GM19438 (cell line): Measurements from ENCODE around the gene PRPF6.
"Not testable (repeated sequence)": the region's sequence is repeated elsewhere in the genome, so short reads cannot be mapped to it uniquely, and the experiment has no call there.

Experiments used
- ATAC-seq: cut with Tn5 transposase; IDR thresholded peaks from one replicate; pipeline ENCODE4 v1.9.1; 2021; ENCODE audit warnings: low read depth; ENCODE audit not compliant: unreplicated experiment

Gene PRPF6

GRCh38 chr20:64009811-64010387 is 29.0 kb downstream of the PRPF6 start:
- no peak for ATAC-seq

DNA sequence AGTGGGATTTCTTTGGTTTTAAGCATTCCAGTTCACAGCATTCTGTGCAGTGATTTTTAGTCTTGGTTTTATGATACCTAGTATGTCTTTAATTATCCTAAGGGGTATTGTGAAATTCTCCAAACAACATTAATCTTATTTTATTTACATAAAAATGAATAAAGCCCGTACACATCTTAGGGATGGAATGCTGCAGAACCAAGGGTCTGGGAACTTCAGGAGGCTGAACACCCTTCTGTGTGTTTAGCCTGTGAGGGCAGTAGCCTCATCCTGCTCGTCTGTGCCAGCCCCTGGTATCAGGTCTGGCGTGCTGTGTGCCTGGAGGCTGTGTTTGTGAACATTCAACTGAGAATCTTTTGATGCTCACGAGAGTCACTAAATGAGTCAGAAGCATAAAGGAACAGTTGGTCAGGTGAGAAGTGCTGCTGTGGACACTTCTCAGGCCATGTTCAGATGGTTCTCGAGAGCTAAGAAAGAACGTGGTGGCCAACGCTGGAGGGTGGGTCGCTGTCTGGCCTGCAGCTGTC is 29.8 kb downstream of the PRPF6 start:
- ATAC-seq: no peak

- no peak for ATAC-seq
Observed at GRCh38 chr20:64011366-64011779, 30.4 kb downstream of the PRPF6 start.

- ATAC-seq: not testable (repeated sequence)
Observed at GRCh38 chr20:64012385-64013154, 31.6 kb downstream of the PRPF6 start.

DNA sequence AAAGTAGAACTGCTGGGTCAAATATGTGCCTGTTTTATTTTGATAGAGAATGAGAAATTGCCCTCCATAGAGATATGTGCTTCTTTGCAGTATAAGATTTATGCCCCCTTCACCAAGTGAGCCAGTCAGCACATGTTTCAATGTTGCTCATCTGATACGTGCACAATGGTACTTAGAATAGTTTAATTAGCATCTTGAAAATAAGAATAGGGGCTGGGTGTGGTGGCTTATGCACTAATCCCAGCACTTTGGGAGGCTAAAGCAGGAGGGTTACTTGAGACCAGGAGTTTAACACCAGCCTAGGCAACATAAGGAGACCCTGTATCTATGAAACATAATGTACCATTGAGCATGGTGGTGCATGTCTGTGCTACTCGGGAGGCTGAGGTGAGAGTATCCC is 34.7 kb downstream of the PRPF6 start:
- no peak for ATAC-seq

DNA sequence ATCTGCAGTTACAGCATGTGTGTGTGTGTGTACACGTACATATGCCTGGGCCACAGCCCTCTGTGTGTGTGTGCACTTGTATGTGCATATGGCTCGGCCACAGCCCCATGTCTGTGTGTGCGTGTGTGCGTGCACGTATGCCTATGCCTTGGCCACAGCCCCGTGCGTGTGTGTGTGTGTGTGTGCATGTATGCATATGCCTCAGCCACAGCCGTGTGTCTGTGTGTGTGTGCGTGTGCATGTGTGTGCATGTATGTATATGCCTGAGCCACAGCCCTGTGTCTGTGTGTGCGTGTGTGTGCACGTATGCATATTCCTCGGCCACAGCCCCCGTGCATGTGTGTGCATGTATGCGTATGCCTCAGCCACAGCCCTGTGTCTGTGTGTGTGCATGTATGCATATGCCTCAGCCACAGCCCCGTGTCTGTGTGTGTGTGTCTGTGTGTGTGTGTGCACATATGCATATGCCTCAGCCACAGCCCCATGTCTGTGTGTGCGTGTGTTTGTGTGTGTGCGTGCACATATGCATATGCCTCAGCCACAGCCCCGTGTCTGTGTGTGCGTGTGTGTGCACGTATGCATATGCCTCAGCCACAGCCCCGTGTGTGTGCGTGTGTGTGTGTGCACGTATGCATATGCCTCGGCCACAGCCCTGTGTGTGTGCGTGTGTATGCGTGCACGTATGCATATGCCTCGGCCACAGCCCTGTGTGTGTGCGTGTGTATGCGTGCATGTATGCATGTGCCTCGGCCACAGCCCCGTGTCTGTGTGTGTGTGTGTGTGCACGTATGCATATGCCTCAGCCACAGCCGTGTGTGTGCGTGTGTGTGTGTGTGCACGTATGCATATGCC is 40.4 kb downstream of the PRPF6 start:
- ATAC-seq: no peak

- ATAC-seq: no peak
Observed at GRCh38 chr20:64022671-64023360, 41.9 kb downstream of the PRPF6 start.

DNA sequence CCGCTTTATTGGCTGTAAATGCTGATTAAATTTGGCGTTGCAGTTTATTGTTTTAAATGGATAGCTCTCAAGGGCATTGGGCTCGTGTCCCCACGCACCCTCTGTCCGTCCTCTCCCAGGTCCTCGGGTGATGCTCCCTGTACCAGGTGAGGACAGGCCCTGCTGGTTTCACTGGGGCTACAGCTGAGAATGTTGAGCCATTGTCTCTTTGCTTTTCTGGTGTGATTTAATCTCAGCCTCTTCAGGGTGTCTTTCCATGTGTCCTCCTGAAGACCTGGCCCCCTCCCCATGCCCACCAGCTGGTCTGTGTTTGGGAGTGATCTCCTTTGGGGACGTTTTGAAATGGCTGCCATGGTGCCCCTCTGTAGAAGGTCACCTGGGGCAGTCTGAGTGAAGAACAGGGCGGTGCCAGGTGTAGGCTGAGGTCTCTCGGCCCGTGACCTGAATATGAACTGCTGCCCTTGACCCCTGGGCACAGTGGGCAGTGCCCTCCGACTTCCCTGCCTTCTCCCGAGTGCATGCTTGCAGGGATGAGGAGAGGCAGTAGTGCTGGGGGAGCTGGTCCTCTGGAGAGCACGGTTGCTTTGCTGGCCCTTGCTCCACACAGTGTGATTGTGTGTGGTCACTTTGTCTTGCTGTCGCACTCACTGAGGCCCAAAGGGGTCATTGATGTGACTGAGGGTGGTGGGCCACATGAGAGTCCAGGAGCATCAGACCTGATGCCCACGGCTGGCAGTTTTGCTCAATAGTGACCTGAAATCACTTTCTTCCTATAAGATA is 42.6 kb downstream of the PRPF6 start:
- no peak for ATAC-seq

DNA sequence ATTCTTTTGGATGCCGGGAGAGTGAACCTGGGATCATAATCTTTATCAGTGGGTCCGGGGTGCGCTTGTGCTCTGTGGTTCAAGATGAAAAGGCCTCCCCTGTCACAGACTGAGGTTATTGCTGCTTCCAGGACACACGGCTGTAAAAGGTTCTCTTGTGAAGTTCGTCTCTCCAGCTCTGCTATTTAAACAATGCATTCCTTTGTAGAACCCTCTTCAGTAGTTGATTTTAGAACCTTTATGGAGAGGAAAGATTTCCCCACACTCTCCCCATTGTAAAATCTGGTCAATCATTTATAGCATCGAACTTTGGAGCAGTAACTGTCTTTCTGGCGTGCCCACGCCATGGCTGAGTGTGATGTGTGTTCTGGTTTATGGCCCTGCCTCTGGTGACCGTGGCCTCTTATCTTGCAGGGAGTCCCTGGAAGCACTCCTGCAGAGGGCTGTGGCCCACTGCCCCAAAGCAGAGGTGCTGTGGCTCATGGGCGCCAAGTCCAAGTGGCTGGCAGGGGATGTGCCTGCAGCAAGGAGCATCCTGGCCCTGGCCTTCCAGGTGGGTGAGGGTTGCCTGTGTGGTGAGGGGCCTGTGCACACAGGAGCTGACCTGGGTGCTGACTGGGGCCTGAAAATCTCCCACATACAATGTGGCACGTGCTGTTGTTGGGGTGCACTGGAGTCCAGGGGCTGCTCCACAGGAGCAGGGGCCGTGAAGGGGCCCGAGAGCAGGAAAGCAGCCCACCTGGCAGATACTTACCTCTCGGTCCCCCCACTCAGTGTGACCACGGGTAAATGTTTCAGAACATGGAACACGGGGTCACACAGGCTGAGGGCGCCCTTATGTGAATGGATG is 43.4 kb downstream of the PRPF6 start:
- ATAC-seq: no peak

GRCh38 chr20:64025101-64025825 is 44.3 kb downstream of the PRPF6 start:
- ATAC-seq: no peak

- ATAC-seq: no peak
Observed at GRCh38 chr20:64025826-64026412, 45.0 kb downstream of the PRPF6 start.

DNA sequence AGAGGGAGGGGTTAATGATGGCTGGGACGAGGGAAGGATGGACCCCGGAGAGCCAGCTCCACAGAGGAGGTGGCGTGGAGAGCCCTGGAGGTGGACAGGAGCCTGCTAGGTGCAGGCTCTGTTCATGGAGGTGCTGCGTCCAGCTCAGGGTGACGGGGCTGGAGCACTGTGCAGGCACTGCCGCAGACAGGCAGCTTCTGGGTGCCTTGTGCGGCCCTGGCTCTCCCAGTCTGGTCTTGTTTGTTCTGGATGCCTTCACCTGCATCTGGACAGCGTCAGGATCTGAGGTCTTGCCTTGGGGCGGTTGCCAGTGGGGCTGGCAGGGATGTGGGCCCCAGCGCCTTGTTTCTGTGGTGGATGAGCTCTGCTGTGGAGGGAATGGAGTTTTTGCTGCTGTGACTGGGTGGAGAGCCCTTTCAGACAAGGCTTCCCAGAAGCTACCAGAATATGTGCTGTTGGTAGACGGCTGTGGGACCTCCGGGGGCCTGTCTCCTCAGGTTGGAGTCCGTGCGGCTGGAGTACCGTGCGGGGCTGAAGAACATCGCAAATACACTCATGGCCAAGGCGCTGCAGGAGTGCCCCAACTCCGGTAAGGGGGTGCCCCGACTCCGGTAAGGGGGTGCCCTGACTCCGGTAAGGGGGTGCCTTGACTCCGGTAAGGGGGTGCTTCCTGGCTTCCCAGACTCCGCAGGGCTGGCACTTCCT is 47.2 kb downstream of the PRPF6 start:
- no peak for ATAC-seq

- no peak for ATAC-seq
Observed at GRCh38 chr20:64029293-64030117, 48.6 kb downstream of the PRPF6 start.

DNA sequence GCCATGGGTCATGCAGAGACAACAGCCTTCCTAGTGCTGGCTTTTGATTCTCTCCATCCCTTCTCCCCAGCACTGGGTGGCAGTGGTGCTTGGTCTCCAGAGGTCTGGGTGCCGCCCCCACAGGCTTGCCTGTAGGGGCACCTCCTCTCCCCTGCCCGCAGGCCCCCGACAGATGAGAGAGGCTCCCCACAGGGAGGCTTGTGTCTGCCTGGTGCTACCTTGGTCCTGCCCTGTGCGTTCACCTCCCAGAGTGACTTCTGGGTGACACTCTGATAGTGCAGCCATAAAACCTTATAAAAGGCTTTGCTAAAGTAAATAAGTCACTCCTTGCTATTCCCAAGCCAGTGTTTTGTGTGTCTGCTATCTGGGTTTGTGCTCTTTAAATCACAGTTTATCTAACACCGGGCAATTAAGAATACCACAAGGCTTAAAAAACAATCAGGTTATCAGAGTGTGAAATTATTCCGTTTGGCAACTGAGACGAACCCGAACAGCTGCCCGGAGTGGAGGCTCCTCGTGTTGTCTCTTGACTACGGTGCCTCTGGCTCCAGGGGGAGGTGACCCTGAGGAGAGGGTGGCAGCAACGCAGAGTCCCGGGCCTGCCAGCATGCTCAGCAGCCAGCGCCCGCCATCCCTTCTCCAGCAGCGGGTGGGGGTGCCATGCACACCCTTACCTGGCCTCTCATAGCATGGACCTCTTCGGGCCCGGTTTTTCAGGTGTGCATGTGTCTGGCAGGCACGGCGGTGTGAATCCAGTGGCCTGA is 49.6 kb downstream of the PRPF6 start:
- no peak for ATAC-seq

DNA sequence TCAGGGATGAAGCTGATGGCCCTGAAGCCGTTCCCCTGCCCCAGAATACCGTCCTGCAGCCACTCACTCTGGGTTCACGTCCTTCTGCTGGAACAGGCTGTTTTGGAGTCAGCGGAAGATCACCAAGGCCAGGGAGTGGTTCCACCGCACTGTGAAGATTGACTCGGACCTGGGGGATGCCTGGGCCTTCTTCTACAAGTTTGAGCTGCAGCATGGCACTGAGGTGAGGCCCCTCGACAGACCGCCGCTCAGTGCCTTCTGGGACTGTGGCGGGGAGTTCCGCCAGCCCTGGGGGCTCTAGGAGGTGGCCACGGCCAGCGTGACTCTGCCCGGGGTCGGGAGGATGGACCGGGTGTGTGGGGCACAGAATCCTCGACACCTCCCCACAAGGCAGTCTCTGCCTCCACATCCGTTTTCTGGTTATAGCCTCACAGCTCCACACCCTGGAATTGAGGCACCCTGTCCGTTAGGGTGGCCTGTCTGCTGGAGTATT is 50.9 kb downstream of the PRPF6 start:
- ATAC-seq: no peak
